NCI-H1436 treated with DMSO at 0.1 percent for 48 hours (cell line): ENCODE measurements around the gene POGLUT2.
"Not testable (repeated sequence)": the region's sequence is repeated elsewhere in the genome, so short reads cannot be mapped to it uniquely, and the experiment has no call there.

Experiments used
- DNase-seq: peaks from one replicate; lab custom pipeline; 2025; lab: John Stamatoyannopoulos, UW

The POGLUT2 gene

GRCh38 chr13:102805680-102806079 is 6.9 kb upstream of the POGLUT2 start:
- no peak for DNase-seq

DNA sequence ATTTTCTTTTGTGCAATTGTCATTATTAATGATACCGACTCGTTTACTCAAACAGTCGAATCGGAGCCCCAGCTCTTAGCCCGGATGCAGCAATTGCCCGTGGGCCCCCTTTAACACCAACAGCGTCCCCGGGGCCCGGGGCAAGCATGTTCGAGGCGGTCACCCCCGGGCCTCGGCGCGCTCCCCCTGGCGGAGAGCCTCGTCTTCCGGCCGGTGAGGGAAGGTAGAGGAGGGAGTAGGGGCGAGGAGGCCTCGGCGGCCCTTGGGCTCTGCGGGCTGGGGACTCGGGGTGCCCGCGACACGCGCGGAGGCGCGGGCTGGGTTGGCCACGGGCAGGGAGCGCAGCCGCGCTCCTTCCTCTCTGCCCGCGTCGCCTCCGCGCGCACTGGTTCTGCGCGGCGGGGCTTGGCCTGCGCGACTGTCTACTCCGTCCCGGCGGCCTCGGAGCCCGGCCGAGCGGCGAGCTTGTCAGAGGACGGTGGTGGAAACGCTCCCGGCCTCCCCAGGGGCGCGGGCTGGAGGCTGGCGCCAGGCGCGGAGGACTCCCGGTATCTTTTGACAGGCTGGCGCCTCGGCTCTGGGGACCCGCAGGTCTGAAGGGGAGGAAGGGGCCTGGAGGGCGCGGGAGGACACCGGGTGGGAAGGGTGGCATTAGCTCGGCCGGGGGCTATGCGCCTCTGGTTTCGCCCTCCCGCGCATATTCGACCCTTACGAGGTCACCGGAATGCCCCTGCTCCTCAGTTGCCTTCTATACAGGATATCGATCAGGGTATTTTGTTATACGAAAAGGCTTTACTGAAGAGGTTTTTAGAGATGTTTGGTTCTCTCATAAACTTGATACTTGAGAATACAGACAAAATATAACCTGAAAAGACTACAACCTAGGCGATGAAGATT is 1.6 kb upstream of the POGLUT2 start:
- DNase-seq = no peak

DNA sequence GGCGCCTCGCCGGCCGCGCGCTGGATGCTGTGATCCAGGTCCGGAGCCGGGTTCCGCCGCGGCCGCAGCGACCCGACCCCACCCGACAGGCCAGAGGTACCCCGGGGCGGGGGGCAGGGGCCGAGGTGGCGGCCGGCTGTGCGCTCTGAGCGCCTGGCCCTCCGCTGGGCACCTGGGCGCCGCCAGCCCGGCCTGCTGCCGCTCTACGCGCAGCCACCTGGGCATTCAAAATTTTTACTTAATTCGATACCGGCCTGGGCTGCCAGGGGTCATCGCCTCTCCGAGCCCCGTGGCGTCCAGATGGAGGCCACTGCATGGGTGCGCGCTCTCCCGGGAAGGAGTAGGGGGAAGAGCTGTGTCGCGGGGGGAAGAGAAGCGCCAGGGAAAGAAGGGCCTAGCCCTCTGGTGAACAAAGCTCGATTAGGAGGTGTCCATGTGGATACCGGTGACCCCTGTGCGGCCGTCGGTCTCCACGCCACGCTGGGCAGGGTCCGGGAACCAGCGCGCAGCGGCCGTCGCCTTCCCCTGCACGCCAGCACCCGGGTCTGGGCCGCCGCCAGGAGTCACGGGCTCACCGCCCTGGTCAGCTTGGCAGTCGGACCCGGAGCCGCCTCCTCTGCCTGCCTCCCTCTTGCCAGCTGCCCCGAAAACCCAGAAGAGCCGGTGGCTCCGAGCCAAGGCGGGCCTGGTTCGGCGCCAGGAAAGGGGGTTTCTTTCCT is 809 bp upstream of the POGLUT2 start:
- DNase-seq = no peak

DNA sequence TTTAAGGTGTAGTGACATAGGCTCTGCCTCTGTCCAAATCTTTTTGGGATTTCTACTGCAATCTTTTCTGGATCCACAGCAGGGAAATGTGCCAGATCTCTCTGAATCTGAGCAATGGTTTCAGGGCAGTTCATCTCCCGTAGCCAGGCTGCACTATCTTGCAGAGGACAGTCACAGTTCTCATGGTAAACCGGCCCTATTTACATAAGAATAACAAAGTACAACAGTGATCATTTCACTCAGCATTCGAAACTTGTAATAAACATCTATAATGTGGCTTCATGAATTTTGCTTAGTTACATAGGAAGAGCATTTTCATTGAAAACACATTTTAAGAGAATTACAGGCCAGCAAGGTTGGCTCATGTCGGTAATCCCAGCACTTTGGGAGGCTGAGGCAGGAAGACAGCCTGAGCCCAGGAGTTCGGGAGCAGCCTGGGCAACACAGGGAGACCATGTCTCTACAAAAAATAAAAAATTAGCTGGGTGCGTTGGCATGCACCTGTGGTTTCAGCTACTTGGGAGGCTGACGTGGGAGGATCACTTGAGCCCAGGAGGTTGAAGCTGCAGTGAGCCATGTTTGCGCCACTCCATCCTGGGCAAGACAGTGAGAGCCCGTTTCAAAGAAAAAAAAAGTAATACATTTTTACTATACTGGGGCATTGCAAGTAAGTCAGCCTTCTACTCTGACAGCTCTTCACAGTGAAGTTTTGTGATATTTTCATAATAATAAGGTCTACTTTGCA is 5.0 kb downstream of the POGLUT2 start:
- no peak for DNase-seq

DNA sequence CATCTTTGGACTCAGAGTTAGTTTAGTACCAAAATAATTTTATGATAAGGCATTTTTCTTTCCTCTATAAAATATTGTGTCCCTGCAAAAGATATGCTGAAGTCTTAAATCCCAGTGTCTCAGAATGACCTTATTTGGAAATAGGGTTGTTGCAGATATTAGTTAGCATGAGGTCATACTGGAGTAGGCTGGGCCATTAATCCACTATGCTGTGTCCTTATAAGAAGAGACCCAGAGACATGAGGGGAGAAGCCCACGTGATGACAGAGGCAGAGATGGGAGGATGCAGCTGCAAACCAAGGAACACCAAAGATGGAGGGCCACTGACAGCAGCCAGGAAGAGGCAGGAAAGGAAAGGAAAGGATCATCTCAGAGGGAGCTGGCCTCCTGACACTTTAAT is 6.4 kb downstream of the POGLUT2 start:
- no peak for DNase-seq

DNA sequence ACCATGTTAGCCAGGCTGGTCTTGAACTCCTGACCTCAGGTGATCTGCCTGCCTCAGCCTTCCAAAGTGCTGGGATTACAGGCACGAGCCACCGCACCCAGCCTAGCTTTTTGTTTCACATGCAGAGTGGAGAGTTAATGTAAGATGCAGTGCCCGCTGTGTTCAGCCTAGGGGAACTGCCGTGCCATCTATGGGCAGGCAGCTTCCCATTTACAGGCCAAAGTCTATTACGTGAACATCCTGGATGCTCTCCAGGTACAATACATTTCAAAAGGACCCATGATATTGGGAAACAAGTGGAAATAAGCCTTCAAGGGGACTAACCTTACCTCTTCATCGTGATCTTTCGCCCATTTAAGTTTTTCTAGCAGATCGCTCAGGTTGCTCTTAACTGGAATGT is 10.1 kb downstream of the POGLUT2 start:
- no peak for DNase-seq

DNA sequence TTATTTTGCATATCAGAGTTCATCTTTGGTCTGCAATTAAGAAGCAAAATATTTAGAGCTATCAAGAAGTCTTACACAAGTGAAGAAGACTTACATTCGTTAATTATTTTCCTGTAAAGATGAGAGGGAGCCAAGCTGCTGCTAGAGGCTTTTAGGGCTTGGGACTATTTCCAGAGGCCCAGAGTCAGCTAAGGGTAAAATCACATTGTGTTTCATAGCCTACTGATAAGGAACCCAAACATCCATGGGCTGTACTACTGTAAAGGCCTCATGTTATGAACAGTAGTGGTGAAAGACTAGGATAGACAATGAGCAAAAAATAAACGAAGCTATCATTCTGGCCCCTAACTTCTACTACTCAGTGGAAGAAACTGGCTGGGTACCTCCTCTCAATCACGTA is 14.3 kb downstream of the POGLUT2 start:
- DNase-seq = no peak

- DNase-seq = no peak
Observed at GRCh38 chr13:102781591-102781990, 17.2 kb downstream of the POGLUT2 start.

GRCh38 chr13:102780656-102781055 is 18.1 kb downstream of the POGLUT2 start:
- DNase-seq = not testable (repeated sequence)

- DNase-seq = no peak
Observed at GRCh38 chr13:102779436-102780159, 19.2 kb downstream of the POGLUT2 start.

DNA sequence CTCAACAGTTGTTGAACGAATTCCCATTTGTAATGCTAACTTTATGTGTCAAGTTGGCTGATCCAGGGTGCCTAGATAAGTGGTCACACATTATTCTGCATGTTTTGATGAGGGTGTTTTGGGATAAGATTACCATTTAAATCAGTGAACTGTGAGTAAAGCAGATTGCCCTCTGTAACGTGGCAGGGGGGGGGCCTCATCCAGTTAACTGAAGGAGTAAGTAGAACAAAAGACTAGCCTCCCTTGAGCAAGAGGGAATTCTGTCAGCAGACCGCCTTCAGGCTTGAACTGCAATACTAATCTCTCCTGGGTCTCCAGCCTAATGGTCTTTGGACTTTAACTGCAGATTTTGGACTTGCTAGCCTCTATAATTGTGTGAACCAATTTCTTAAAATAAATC is 21.0 kb downstream of the POGLUT2 start:
- DNase-seq = no peak

DNA sequence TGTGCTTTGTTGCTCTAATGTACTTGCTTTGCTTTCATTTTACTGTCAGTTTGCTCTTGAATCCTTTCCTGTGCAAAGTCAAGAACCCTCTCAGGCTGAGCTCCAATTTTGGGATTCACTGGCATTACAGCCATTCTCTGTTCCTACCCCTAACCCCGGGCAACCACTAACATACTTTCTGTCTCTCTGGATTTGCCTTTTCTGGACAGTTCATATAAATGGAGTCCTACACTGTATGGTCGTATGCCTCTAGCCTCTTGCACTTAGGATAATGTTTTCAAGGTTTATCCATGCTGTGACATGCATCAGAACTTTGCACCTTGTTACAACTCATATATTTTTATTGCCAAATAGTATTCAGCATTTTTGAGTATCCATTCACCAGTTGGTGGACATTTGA is 22.5 kb downstream of the POGLUT2 start:
- no peak for DNase-seq

GRCh38 chr13:102774591-102775520 is 23.9 kb downstream of the POGLUT2 start:
- no peak for DNase-seq

GRCh38 chr13:102774214-102774568 is 24.6 kb downstream of the POGLUT2 start:
- no peak for DNase-seq

DNA sequence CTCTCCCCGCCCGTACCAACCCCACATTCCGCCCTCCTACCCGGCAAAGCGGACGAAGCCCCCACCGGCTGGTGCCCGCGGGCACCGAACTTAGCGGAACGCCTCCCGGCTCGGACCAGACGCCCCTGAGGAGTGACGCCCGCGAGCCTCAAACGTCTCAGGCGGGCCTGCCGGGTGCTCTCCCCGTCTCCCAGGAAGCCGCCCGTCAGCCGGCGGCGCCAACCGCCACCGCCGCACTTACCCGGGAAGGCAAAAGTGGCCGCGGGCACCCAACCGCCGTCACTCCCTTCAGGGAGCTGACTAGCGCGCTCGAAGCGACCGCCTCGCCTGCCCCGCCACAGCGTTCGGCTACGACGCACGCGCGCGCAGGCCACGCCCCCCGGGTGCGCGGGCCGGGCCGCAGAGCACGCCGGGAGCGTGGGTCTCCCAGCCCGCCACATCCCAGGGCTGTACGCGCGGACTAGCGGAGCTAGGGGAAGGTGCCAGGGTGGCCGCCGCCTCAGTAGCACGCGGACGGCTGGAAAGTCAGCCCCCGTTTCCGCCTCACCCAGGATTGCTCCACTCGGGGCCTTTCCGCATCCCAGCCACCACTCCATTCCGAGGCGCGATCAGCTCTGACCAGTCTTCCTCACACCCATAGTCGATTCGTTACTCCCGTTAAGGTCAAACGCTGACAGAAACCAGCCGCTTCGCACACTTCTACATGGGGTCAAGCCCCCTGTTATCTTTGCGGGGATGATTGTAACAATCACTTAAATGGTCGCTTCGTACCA is 25.1 kb downstream of the POGLUT2 start, which contains the start of gene TEX30:
TEX30 (minus strand) TSS at position 346 of the 773 bp plus-strand sequence. CDS start 3,760 bp downstream, outside the sequence.
- peak; percentile 36 for DNase-seq

DNA sequence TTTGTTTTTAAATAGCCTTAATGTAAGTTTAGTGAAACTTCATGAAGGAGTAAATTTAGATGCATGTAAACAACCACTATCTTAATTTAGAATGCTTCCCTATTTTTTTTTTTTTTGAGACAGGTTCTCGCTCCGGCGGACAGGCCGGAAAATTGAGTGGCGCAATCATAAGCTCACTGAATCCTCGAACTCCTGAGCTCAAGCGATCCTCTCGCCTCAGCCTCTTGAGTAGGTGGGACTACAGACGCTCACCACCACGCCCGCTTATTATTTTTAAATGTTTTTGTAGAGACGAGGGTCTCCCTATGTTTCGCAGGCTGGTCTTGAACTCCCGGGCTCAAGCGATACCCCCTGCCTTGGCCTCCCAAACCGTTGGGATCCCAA is 26.7 kb downstream of the POGLUT2 start:
- no peak for DNase-seq

DNA sequence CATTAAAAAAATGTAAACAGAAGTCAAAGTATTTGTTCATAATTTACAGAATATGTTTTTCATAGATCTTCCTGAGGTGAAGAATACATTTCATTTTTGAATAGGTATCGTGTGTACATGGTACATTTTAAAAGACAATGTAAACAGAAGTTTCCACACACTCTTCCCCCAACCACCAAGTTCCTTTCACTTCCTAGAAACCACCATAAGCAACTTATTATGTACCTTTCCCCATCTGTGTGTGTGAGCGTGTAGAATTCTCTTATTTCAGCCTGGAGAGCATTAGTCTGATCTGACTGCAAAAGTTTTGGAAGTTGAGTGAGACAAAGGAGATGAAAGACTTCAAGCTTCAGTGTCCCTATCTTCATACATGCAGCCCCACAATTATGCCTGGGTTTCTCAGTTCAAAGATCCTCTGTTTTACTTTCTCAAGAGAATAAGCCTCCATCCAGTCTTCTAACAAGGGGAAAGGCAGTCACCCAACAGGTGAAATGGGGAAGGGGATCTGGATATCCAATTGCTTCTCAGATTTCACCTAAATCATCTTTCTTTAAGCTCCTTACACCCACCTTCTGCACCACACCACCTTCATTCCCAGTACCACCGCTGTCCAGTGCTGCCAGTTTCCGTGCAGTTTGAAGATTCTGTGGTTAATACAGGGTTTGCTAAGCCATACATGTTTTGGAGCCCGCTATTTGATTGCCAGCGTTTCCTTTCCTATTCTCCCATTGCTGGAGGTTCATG is 27.3 kb downstream of the POGLUT2 start:
- no peak for DNase-seq

DNA sequence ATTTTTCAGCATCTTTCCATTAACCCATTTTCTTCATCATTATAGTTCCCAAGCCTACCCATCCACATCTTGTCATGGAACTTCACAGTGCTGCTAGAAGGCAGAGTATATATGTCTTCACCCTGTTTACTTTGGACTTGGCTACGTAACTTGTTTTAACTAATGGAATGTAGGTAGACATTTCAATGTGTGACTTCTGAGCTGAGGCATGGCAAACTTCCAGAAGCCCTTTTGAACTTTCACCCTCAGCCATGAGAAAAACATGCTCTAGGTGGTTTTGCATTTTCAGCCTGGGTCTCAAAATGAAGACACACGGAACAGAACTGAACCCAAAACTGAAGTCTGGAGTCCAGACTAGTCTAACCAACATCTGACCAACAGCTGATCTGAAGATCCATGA is 28.3 kb downstream of the POGLUT2 start:
- DNase-seq = no peak

DNA sequence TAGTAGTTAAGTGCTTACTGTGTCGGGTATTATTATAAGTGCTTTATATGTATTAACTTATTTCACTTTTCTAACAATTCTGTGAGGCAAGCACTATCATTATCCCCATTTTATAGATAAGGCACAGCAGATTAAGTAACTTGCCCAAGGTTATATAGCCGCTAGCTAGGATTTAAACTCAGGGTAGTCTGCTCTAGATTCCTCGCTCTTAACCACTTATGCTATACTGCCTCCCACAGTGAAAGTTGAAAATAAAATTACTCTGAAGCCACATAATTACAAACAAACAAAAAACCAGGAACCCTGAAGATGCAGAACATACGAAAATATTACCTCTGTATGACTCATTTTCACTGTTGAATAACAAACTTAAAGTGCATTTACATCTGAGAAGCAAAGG is 29.1 kb downstream of the POGLUT2 start:
- no peak for DNase-seq
